ENCODE results near the gene DAB1. TPM values are rescaled to one million over a fixed set of nuclear protein-coding genes. Genes with fewer than 3 reads are reported as not detected.

DAB1 gene
- total and polyA plus RNA-seq, 2 of the 8 experiments (the other 6 are each of a cell fraction or from before 2014, with no cell fraction given): 4.4 to 11.8 TPM

GRCh38 chr1:57146100-57146499 is 277.8 kb downstream of the DAB1 start (continued):
- TF ChIP-seq SUZ12 (IDR thresholded peaks at IDR 0.05; ENCODE audit: low read length) (no peak), CBX5 (IDR thresholded peaks at IDR 0.05; ENCODE audit: low read depth, low read length) (no peak)

Data from H1 (cell line).